Measurements from ENCODE around the gene HJURP.

DNA sequence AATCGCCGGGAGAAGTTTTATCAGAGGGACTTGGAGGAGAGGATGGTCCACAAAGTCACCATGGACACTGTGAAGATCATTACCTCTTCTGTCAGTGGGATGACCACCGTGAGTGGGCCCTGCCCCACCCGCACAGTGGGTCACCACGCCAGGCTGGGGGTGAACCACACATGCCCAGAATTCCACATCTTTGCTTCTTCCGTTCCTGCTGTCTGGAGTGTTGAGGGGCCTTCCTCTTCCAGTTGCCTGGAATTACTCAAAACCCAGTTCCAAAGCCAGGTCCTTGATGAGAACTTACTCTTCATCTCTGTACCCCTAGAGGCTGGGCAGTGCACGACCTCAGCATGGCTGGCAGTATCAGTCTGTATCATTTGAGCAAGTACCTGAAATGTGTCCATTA, 54.1 kb downstream of the HJURP start:
- TF ChIP-seq, protein P1, sequence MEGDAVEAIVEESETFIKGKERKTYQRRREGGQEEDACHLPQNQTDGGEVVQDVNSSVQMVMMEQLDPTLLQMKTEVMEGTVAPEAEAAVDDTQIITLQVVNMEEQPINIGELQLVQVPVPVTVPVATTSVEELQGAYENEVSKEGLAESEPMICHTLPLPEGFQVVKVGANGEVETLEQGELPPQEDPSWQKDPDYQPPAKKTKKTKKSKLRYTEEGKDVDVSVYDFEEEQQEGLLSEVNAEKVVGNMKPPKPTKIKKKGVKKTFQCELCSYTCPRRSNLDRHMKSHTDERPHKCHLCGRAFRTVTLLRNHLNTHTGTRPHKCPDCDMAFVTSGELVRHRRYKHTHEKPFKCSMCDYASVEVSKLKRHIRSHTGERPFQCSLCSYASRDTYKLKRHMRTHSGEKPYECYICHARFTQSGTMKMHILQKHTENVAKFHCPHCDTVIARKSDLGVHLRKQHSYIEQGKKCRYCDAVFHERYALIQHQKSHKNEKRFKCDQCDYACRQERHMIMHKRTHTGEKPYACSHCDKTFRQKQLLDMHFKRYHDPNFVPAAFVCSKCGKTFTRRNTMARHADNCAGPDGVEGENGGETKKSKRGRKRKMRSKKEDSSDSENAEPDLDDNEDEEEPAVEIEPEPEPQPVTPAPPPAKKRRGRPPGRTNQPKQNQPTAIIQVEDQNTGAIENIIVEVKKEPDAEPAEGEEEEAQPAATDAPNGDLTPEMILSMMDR (conservative IDR thresholded peaks at IDR 0.05): no peak
- TF ChIP-seq EZH2 (IDR thresholded peaks at IDR 0.05; ENCODE audit: low read depth): no peak

All from PC-9 (cell line).